Measurements from ENCODE around the gene CCL22.

CCL22 gene

DNA sequence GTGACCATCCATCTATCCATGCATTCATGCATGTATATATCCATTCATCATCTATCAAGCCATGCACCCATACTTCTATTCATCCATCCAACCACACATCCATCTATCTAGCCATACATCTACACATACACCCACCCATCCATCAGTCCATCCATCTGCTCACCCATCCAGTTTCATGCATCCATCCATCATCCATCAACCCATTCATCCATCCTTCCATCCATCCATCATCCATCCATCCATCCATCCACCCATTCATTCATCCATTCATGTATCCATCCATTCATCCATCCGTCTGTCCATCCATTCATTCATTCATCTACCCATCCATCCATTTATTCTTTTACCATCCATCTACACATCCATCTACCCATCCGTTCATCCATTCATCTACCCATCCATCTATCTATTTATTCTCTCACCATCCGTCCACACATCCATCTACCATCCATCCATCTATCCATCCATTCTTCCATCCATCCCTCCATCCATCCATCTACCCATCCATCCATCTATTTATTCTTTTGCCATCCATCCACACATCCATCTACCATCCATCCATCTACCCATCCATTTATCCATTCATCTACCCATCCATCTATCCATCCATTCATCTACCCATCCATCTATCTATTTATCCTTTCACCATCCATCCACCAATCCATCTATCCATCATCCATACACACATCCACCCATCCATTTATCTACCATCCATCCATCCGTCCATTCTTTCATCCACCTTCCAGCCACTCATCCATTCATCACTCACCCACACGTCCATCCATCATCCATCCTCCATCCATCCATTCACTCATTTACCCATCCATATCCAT is 49.2 kb downstream of the CCL22 start:
- no peak overlapping the region for H3K4me3 ChIP-seq (ENCODE audit: insufficient read depth, low read depth, low read length, poor library complexity, severe bottlenecking)
- DNase-seq: no peak
- no peak overlapping the region for H3K27ac ChIP-seq (ENCODE audit: insufficient read depth, low read length, poor library complexity, severe bottlenecking)

GRCh38 chr16:57409065-57409464 is 50.5 kb downstream of the CCL22 start:
- DNase-seq: no peak

More for the DNA sequence above, 49.2 kb downstream of the CCL22 start:
- Histone ChIP-seq H3K4me1 (ENCODE audit: control insufficient read depth, insufficient read depth, low read length, poor library complexity, severe bottlenecking) (no peaks in the 10 kb centered on the region), H3K36me3 (ENCODE audit: control insufficient read depth, insufficient read depth, low read length) (no peaks in the 10 kb centered on the region), H3K27me3 (replicated peaks; ENCODE audit: control insufficient read depth, insufficient read depth, low read length, poor library complexity, severe bottlenecking) (no peaks in the 10 kb centered on the region), H3K9me3 (ENCODE audit: control insufficient read depth, low read length) (no peaks in the 10 kb centered on the region)

DNA sequence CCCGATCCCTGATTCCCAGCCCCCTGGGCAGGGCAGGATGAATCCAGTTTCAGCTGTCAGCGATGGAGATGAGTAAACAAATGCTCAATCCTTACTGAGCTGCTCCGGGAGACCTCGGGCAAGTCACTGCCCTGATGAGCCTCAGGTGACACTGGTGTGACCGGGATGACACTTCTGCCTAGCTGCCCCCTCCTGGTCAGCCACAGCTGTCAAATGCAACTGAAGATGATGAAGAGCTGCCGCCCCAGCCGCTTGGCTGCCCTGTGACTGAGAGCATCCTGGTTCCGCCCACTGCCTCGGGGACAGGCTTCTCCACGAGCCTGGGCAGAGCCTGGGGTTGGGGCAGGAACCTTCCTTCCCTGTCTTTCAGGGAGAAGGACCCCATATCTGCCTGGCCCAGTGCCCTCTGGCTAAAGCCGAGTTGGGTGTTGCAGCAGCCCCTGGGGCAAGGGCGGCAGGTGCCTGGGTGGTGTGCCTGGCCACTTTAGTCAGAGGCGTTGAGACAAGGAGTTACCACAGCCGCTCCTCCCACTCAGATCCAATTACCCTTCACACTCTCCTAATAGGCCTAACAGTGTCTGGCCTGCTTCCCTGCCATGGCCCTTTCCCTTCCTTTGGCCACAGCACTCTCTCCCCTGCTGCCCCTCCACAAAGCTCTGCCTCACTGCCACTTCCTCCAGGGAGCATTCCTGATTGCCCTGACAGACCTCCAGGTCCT is 51.4 kb downstream of the CCL22 start:
- H3K27me3 ChIP-seq (replicated peaks; ENCODE audit: control insufficient read depth, insufficient read depth, low read length, poor library complexity, severe bottlenecking): no peaks in the 10 kb centered on the region
- DNase-seq: no peak
- H3K4me1 ChIP-seq (ENCODE audit: control insufficient read depth, insufficient read depth, low read length, poor library complexity, severe bottlenecking): no peaks in the 10 kb centered on the region
- H3K4me3 ChIP-seq (ENCODE audit: insufficient read depth, low read depth, low read length, poor library complexity, severe bottlenecking): no peak overlapping the region
- no peak overlapping the region for H3K27ac ChIP-seq (ENCODE audit: insufficient read depth, low read length, poor library complexity, severe bottlenecking)
- H3K9me3 ChIP-seq (ENCODE audit: control insufficient read depth, low read length): no peaks in the 10 kb centered on the region
- no peaks in the 10 kb centered on the region for H3K36me3 ChIP-seq (ENCODE audit: control insufficient read depth, insufficient read depth, low read length)

More at GRCh38 chr16:57409065-57409464, 50.5 kb downstream of the CCL22 start:
- Histone ChIP-seq H3K4me1 (ENCODE audit: control insufficient read depth, insufficient read depth, low read length, poor library complexity, severe bottlenecking) (no peaks in the 10 kb centered on the region), H3K36me3 (ENCODE audit: control insufficient read depth, insufficient read depth, low read length) (no peaks in the 10 kb centered on the region), H3K9me3 (ENCODE audit: control insufficient read depth, low read length) (no peaks in the 10 kb centered on the region), H3K4me3 (ENCODE audit: insufficient read depth, low read depth, low read length, poor library complexity, severe bottlenecking) (no peak overlapping the region), H3K27ac (ENCODE audit: insufficient read depth, low read length, poor library complexity, severe bottlenecking) (no peak overlapping the region), H3K27me3 (replicated peaks; ENCODE audit: control insufficient read depth, insufficient read depth, low read length, poor library complexity, severe bottlenecking) (no peaks in the 10 kb centered on the region)

GRCh38 chr16:57411362-57411976 is 52.9 kb downstream of the CCL22 start:
- Histone ChIP-seq H3K4me1 (ENCODE audit: control insufficient read depth, insufficient read depth, low read length, poor library complexity, severe bottlenecking) (no peaks in the 10 kb centered on the region), H3K27me3 (replicated peaks; ENCODE audit: control insufficient read depth, insufficient read depth, low read length, poor library complexity, severe bottlenecking) (no peaks in the 10 kb centered on the region), H3K4me3 (ENCODE audit: insufficient read depth, low read depth, low read length, poor library complexity, severe bottlenecking) (no peak overlapping the region)

GRCh38 chr16:57412584-57412983 is 54.0 kb downstream of the CCL22 start:
- Histone ChIP-seq H3K4me3 (ENCODE audit: insufficient read depth, low read depth, low read length, poor library complexity, severe bottlenecking) (no peak overlapping the region), H3K27me3 (replicated peaks; ENCODE audit: control insufficient read depth, insufficient read depth, low read length, poor library complexity, severe bottlenecking) (no peaks in the 10 kb centered on the region), H3K9me3 (ENCODE audit: control insufficient read depth, low read length) (no peaks in the 10 kb centered on the region), H3K4me1 (ENCODE audit: control insufficient read depth, insufficient read depth, low read length, poor library complexity, severe bottlenecking) (peaks cover 7% of the 10 kb centered on the region), H3K36me3 (ENCODE audit: control insufficient read depth, insufficient read depth, low read length) (no peaks in the 10 kb centered on the region), H3K27ac (ENCODE audit: insufficient read depth, low read length, poor library complexity, severe bottlenecking) (no peak overlapping the region)
- no peak for DNase-seq

More at GRCh38 chr16:57411362-57411976, 52.9 kb downstream of the CCL22 start:
- Histone ChIP-seq H3K27ac (ENCODE audit: insufficient read depth, low read length, poor library complexity, severe bottlenecking) (no peak overlapping the region), H3K36me3 (ENCODE audit: control insufficient read depth, insufficient read depth, low read length) (no peaks in the 10 kb centered on the region), H3K9me3 (ENCODE audit: control insufficient read depth, low read length) (no peaks in the 10 kb centered on the region)
- DNase-seq: no peak

DNA sequence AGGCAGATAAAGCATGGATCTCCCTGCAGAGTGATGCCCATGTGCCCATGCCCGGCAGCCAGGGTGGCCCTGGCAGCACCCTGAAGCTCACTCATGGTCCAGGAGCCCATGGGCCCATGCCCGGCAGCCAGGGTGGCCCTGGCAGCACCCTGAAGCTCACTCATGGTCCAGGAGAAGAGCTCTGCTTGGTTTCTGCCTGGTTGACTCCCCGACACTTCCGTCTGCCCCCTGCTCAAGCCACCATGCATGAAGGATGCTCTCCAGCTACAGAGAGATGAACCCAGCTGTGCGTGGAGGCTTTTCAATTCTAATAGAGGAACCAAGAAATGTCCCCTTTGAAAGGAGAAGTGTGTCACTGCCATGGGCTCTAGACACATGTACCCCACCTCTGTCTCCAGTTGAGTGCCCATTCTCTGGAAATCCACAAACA is 54.7 kb downstream of the CCL22 start:
- Histone ChIP-seq H3K27ac (ENCODE audit: insufficient read depth, low read length, poor library complexity, severe bottlenecking) (no peak overlapping the region), H3K4me3 (ENCODE audit: insufficient read depth, low read depth, low read length, poor library complexity, severe bottlenecking) (no peak overlapping the region), H3K27me3 (replicated peaks; ENCODE audit: control insufficient read depth, insufficient read depth, low read length, poor library complexity, severe bottlenecking) (no peaks in the 10 kb centered on the region), H3K4me1 (ENCODE audit: control insufficient read depth, insufficient read depth, low read length, poor library complexity, severe bottlenecking) (peaks cover 7% of the 10 kb centered on the region), H3K9me3 (ENCODE audit: control insufficient read depth, low read length) (no peaks in the 10 kb centered on the region), H3K36me3 (ENCODE audit: control insufficient read depth, insufficient read depth, low read length) (no peaks in the 10 kb centered on the region)
- DNase-seq: no peak

- Histone ChIP-seq H3K4me1 (ENCODE audit: control insufficient read depth, insufficient read depth, low read length, poor library complexity, severe bottlenecking) (peaks cover 8% of the 10 kb centered on the region), H3K9me3 (ENCODE audit: control insufficient read depth, low read length) (no peaks in the 10 kb centered on the region), H3K27me3 (replicated peaks; ENCODE audit: control insufficient read depth, insufficient read depth, low read length, poor library complexity, severe bottlenecking) (no peaks in the 10 kb centered on the region), H3K27ac (ENCODE audit: insufficient read depth, low read length, poor library complexity, severe bottlenecking) (no peak overlapping the region), H3K4me3 (ENCODE audit: insufficient read depth, low read depth, low read length, poor library complexity, severe bottlenecking) (no peak overlapping the region), H3K36me3 (ENCODE audit: control insufficient read depth, insufficient read depth, low read length) (no peaks in the 10 kb centered on the region)
- no peak for DNase-seq
These were observed 55.1 kb downstream of the CCL22 start for GRCh38 chr16:57413733-57414132.
